CD14-positive monocyte (primary cell): ENCODE results near the gene FEZF1. TPM values are rescaled to one million over a fixed set of nuclear protein-coding genes. Genes with fewer than 3 reads are reported as not detected.

ENCODE experiments used
- DNase-seq, 3 donors: peaks; one replicate each; pipeline ENCODE4 v3.0.0-alpha.2; 2011 to 2022
- H2AFZ ChIP-seq: 2 replicates; pipeline ENCODE4 v1.6.0; 2012; ENCODE audit warnings: mild to moderate bottlenecking, low read depth, low read length, inconsistent platforms; ENCODE audit not compliant: insufficient read depth, poor library complexity, severe bottlenecking
- H3K27ac ChIP-seq, 2 donors: 1 replicate in 1 of 2; 2 replicates in 1 of 2; pipeline ENCODE4 v1.5.1; 2012 to 2013; ENCODE audit warnings: low read length in 2 of 2, control low read depth in 1 of 2, inconsistent platforms in 1 of 2, low read depth in 1 of 2, mild to moderate bottlenecking in 1 of 2
- H3K27me3 ChIP-seq, 2 donors: one replicate each; pipeline versions ENCODE4 v1.6.0 to v1.6.1; 2011 to 2013; ENCODE audit warnings: low read length in 2 of 2; ENCODE audit not compliant: control insufficient read depth in 2 of 2, insufficient read depth in 2 of 2
- H3K36me3 ChIP-seq, 2 donors: replicated peaks in 1 of 2; 1 replicate in 1 of 2; 2 replicates in 1 of 2; pipeline versions ENCODE4 v1.5.1 to v1.6.1; 2012 to 2013; ENCODE audit warnings: low read length in 2 of 2, control low read depth in 1 of 2, inconsistent platforms in 1 of 2, mild to moderate bottlenecking in 1 of 2; ENCODE audit not compliant: insufficient read depth in 2 of 2, control insufficient read depth in 1 of 2
- H3K4me1 ChIP-seq, 2 donors: 1 replicate in 1 of 2; 2 replicates in 1 of 2; pipeline versions ENCODE4 v1.5.1 to v1.6.1; 2012 to 2013; ENCODE audit warnings: low read length in 2 of 2, control low read depth in 1 of 2, inconsistent platforms in 1 of 2, mild to moderate bottlenecking in 1 of 2, moderate library complexity in 1 of 2; ENCODE audit not compliant: insufficient read depth in 2 of 2, control insufficient read depth in 1 of 2
- H3K4me2 ChIP-seq: replicated peaks from 2 replicates; pipeline ENCODE3; 2012; ENCODE audit warnings: low read length, moderate library complexity, mild to moderate bottlenecking; ENCODE audit not compliant: poor library complexity, severe bottlenecking; ENCODE audit errors: extremely low read depth
- H3K4me3 ChIP-seq, 3 experiments: fragments of 200-600 bp in 1 of 3; sonication (generic) in 1 of 3; replicated peaks in 1 of 3; 1 replicate in 2 of 3; 2 replicates in 1 of 3; pipeline ENCODE4 v1.5.1; 2011 to 2013; ENCODE audit warnings: low read length in 3 of 3, mild to moderate bottlenecking in 3 of 3, control low read depth in 2 of 3, low read depth in 2 of 3, inconsistent platforms in 1 of 3, moderate library complexity in 1 of 3
- H3K79me2 ChIP-seq: 2 replicates; pipeline ENCODE4 v1.6.0; 2012; ENCODE audit warnings: mild to moderate bottlenecking, control low read depth, inconsistent platforms, low read length, moderate library complexity; ENCODE audit not compliant: insufficient read depth
- H3K9ac ChIP-seq: 2 replicates; pipeline ENCODE4 v1.6.0; 2017; ENCODE audit warnings: low read length, mild to moderate bottlenecking; ENCODE audit not compliant: insufficient read depth, poor library complexity, severe bottlenecking
- H3K9me3 ChIP-seq, 2 donors: replicated peaks in 1 of 2; 1 replicate in 1 of 2; 2 replicates in 1 of 2; pipeline versions ENCODE4 v1.5.1 to v1.6.1; 2012 to 2013; ENCODE audit warnings: low read length in 2 of 2, control low read depth in 1 of 2; ENCODE audit not compliant: control insufficient read depth in 1 of 2, insufficient read depth in 1 of 2
- H4K20me1 ChIP-seq: 2 replicates; pipeline ENCODE4 v1.6.0; 2012; ENCODE audit warnings: mild to moderate bottlenecking, low read length, control low read depth, moderate library complexity; ENCODE audit not compliant: insufficient read depth
- H3K27ac Mint-ChIP-seq, 7 donors: one replicate each; pipeline ENCODE4 v1.8.0; 2020; ENCODE audit warnings: mild to moderate bottlenecking in 7 of 7, mixed read lengths in 7 of 7, moderate library complexity in 6 of 7, inconsistent platforms in 2 of 7
- H3K27me3 Mint-ChIP-seq, 3 donors: one replicate each; pipeline ENCODE4 v1.8.0; 2021 to 2022; ENCODE audit warnings: low read depth in 3 of 3, mild to moderate bottlenecking in 3 of 3, mixed read lengths in 3 of 3, moderate library complexity in 3 of 3, inconsistent platforms in 1 of 3
- H3K36me3 Mint-ChIP-seq, 2 donors: one replicate each; pipeline ENCODE4 v1.8.0; 2020; ENCODE audit warnings: mixed read lengths in 2 of 2, inconsistent platforms in 1 of 2, mild to moderate bottlenecking in 1 of 2
- H3K4me1 Mint-ChIP-seq: one replicate; pipeline ENCODE4 v1.8.0; 2020; ENCODE audit warnings: mild to moderate bottlenecking, mixed read lengths
- H3K4me3 Mint-ChIP-seq, 2 donors: one replicate each; pipeline ENCODE4 v1.8.0; 2020; ENCODE audit warnings: mild to moderate bottlenecking in 2 of 2, mixed read lengths in 2 of 2, moderate library complexity in 1 of 2
- H3K9me3 Mint-ChIP-seq, 7 donors: one replicate each; pipeline ENCODE4 v1.8.0; 2020 to 2022; ENCODE audit warnings: mixed read lengths in 7 of 7, mild to moderate bottlenecking in 6 of 7, moderate library complexity in 6 of 7, inconsistent platforms in 2 of 7
- CTCF ChIP-seq: fragments of 200-600 bp; IDR thresholded peaks from one replicate; pipeline ENCODE4 v1.8.0; 2022; ENCODE audit warnings: antibody characterized with exemption, mild to moderate bottlenecking
- WGBS: methylation state at CpG from one replicate; pipeline ENCODE4 v1.1.5; 2013; ENCODE audit warnings: missing lambda C conversion rate; ENCODE audit not compliant: insufficient coverage; 5-methylcytosine and 5-hydroxymethylcytosine counted together
- intact Hi-C, 2 donors: fragments of 100-400 bp; cut with micrococcal nuclease; formaldehyde crosslinking; loops; one replicate each; pipeline versions ENCODE4 v1.15.0 to v1.15.1; 2023
- polyA plus RNA-seq, 3 donors: library from polyadenylated mRNA; depleted of rRNA in 1 of 3; unstranded in 2 of 3; stranded (reverse) in 1 of 3; fragments of 300-500 nt in 2 of 3; fragments of >200 nt in 1 of 3; fragmentation: Illumina TruSeq in 2 of 3; gene quantifications; 1 replicate in 2 of 3; 2 replicates in 1 of 3; pipeline ENCODE4 v1.2.3, GENCODE V29; 2012 to 2021

The FEZF1 gene
- polyA plus RNA-seq, 3 donors: not detected

GRCh38 chr7:122339145-122339904 lies 34.8 kb upstream of the FEZF1 start:
- no peaks in the 10 kb centered on the region for H3K4me1 ChIP-seq
- H3K4me3 Mint-ChIP-seq: no peak overlapping the region
- no peak for TF ChIP-seq CTCF

GRCh38 chr7:122337011-122337410 lies 32.5 kb upstream of the FEZF1 start:
- Mint-ChIP-seq H3K27ac (no peak overlapping the region), H3K36me3 (no peaks in the 10 kb centered on the region), H3K27me3 (no peaks in the 10 kb centered on the region), H3K4me1 (no peaks in the 10 kb centered on the region), H3K4me3 (no peak overlapping the region), H3K9me3 (no peaks in the 10 kb centered on the region)
- Histone ChIP-seq H3K4me3 (no peak overlapping the region), H3K9me3 (no peaks in the 10 kb centered on the region), H3K36me3 (no peaks in the 10 kb centered on the region), H3K27me3 (no peaks in the 10 kb centered on the region), H3K4me2 (no peak overlapping the region), H3K27ac (no peak overlapping the region), H3K9ac (no peak overlapping the region), H3K79me2 (no peaks in the 10 kb centered on the region), H3K4me1 (no peaks in the 10 kb centered on the region), H4K20me1 (no peaks in the 10 kb centered on the region), H2AFZ (no peak overlapping the region)
- TF ChIP-seq CTCF: no peak
- intact Hi-C loops: no loop called here
- no CpG with 5 or more reads among the region's 2 CpGs for WGBS
- DNase-seq: no peak

More at GRCh38 chr7:122339145-122339904, 34.8 kb upstream of the FEZF1 start:
- Mint-ChIP-seq H3K36me3 (no peaks in the 10 kb centered on the region), H3K27me3 (no peaks in the 10 kb centered on the region), H3K27ac (no peak overlapping the region), H3K4me1 (no peaks in the 10 kb centered on the region), H3K9me3 (no peaks in the 10 kb centered on the region)
- Histone ChIP-seq H3K79me2 (no peaks in the 10 kb centered on the region), H3K4me3 (no peak overlapping the region), H3K36me3 (no peaks in the 10 kb centered on the region), H3K9ac (no peak overlapping the region), H3K4me2 (no peak overlapping the region), H3K9me3 (no peaks in the 10 kb centered on the region), H4K20me1 (no peaks in the 10 kb centered on the region), H2AFZ (no peak overlapping the region), H3K27ac (no peak overlapping the region), H3K27me3 (no peaks in the 10 kb centered on the region)
- DNase-seq: no peak
- intact Hi-C loops: no loop called here
- WGBS: no CpG with 5 or more reads among the region's 6 CpGs
